H9 (cell line): ENCODE measurements around the gene ZC3HAV1L. TPM values are rescaled to one million over a fixed set of nuclear protein-coding genes. Genes with fewer than 3 reads are reported as not detected.

Experiments
- total RNA-seq: library from RNA; stranded (reverse); gene quantifications from 2 replicates; pipeline ENCODE4 v1.2.1, GENCODE V29; 2021

The ZC3HAV1L gene
- total RNA-seq, 1 experiment from 2014 or later = not detected

Other genes starting within 250 kb of the ZC3HAV1L start
- gene TMEM213, start 238.0 kb downstream of the ZC3HAV1L start, total RNA-seq = 0.22 TPM in 1 of 2 replicates, not detected in the other
- 0.79 and 0.90 TPM in 2 replicates for gene ATP6V0A4, start 237.8 kb downstream of the ZC3HAV1L start, total RNA-seq
- gene KIAA1549, start 54.7 kb downstream of the ZC3HAV1L start, total RNA-seq = 11.4 and 11.9 TPM in 2 replicates
- 32.2 and 32.8 TPM in 2 replicates for gene ZC3HAV1, start 73.7 kb upstream of the ZC3HAV1L start, total RNA-seq
- gene UBN2, start 195.2 kb upstream of the ZC3HAV1L start, total RNA-seq = 26.3 and 27.6 TPM in 2 replicates